ENCODE results near the gene IL22. TPM values are rescaled to one million over a fixed set of nuclear protein-coding genes. Genes with fewer than 3 reads are reported as not detected.
"Not testable (repeated sequence)": the region's sequence is repeated elsewhere in the genome, so short reads cannot be mapped to it uniquely, and the experiment has no call there.

IL22 gene
- total RNA-seq, 1 donor from 2014 or later: not detected

- H3K27ac ChIP-seq (replicated peaks): no peak overlapping the region
- intact Hi-C loops (cut with micrococcal nuclease): no loop called here
- H3K4me3 ChIP-seq: no peak overlapping the region
- H3K27me3 ChIP-seq (ENCODE audit: low read depth): no peaks in the 10 kb centered on the region
- H3K9me3 ChIP-seq (replicated peaks): no peaks in the 10 kb centered on the region
- no peaks in the 10 kb centered on the region for H3K36me3 ChIP-seq
- no peak for DNase-seq
- TF ChIP-seq CTCF (IDR thresholded peaks at IDR 0.05; ENCODE audit: borderline replicate concordance): no peak
- peaks cover 10% of the 10 kb centered on the region for H3K4me1 ChIP-seq
Measured at GRCh38 chr12:68224613-68225285, 28.7 kb downstream of the IL22 start.

- H3K27me3 ChIP-seq (ENCODE audit: low read depth): peaks cover 4% of the 10 kb centered on the region
- intact Hi-C loops (cut with micrococcal nuclease): loop anchor here (2.0 kb wide), 1 partner anchor 94 kb away; no protein-coding TSS in a partner anchor
- H3K4me3 ChIP-seq: peak overlapping the region; percentile 29
- DNase-seq: peak; percentile 64
- H3K36me3 ChIP-seq: no peaks in the 10 kb centered on the region
- H3K4me1 ChIP-seq: peaks cover 10% of the 10 kb centered on the region
- peak; percentile 89 for TF ChIP-seq CTCF (IDR thresholded peaks at IDR 0.05; ENCODE audit: borderline replicate concordance)
- no peaks in the 10 kb centered on the region for H3K9me3 ChIP-seq (replicated peaks)
- no peak overlapping the region for H3K27ac ChIP-seq (replicated peaks)
Measured at GRCh38 chr12:68223067-68223747, 30.2 kb downstream of the IL22 start.

- no peak for TF ChIP-seq CTCF (IDR thresholded peaks at IDR 0.05; ENCODE audit: borderline replicate concordance)
- no peaks in the 10 kb centered on the region for H3K9me3 ChIP-seq (replicated peaks)
- H3K36me3 ChIP-seq: no peaks in the 10 kb centered on the region
- intact Hi-C loops (cut with micrococcal nuclease): loop anchor here (2.0 kb wide), 1 partner anchor 94 kb away; no protein-coding TSS in a partner anchor
- H3K4me1 ChIP-seq: peaks cover 10% of the 10 kb centered on the region
- H3K27me3 ChIP-seq (ENCODE audit: low read depth): peaks cover 13% of the 10 kb centered on the region
- H3K4me3 ChIP-seq: no peak overlapping the region
- DNase-seq: no peak
- H3K27ac ChIP-seq (replicated peaks): no peak overlapping the region
Measured at GRCh38 chr12:68222326-68222725, 31.1 kb downstream of the IL22 start.

- DNase-seq: no peak
- intact Hi-C loops (cut with micrococcal nuclease): no loop called here
- Histone ChIP-seq H3K27ac (replicated peaks) (no peak overlapping the region), H3K4me3 (no peak overlapping the region), H3K4me1 (peaks cover 10% of the 10 kb centered on the region), H3K27me3 (ENCODE audit: low read depth) (peaks cover 21% of the 10 kb centered on the region), H3K36me3 (no peaks in the 10 kb centered on the region), H3K9me3 (replicated peaks) (no peaks in the 10 kb centered on the region)
- TF ChIP-seq CTCF (IDR thresholded peaks at IDR 0.05; ENCODE audit: borderline replicate concordance): no peak
Measured at GRCh38 chr12:68221497-68221896, 31.9 kb downstream of the IL22 start.

GRCh38 chr12:68210875-68211274 is 42.5 kb downstream of the IL22 start:
- intact Hi-C loops (cut with micrococcal nuclease): no loop called here
- H3K9me3 ChIP-seq (replicated peaks): no peaks in the 10 kb centered on the region
- no peak for DNase-seq
- no peaks in the 10 kb centered on the region for H3K36me3 ChIP-seq
- no peak overlapping the region for H3K27ac ChIP-seq (replicated peaks)
- H3K27me3 ChIP-seq (ENCODE audit: low read depth): peaks cover 79% of the 10 kb centered on the region
- no peak for TF ChIP-seq CTCF (IDR thresholded peaks at IDR 0.05; ENCODE audit: borderline replicate concordance)
- no peaks in the 10 kb centered on the region for H3K4me1 ChIP-seq
- no peak overlapping the region for H3K4me3 ChIP-seq

GRCh38 chr12:68209048-68209728 is 44.2 kb downstream of the IL22 start:
- intact Hi-C loops (cut with micrococcal nuclease); H3K4me3 ChIP-seq: not testable (repeated sequence)

More at GRCh38 chr12:68209048-68209728, 44.2 kb downstream of the IL22 start:
- peaks cover 79% of the 10 kb centered on the region for H3K27me3 ChIP-seq (ENCODE audit: low read depth)
- not testable (repeated sequence) for H3K27ac ChIP-seq (replicated peaks); DNase-seq; H3K36me3 ChIP-seq; H3K9me3 ChIP-seq (replicated peaks); H3K4me1 ChIP-seq

All from left ventricle myocardium inferior (tissue), 1 donor.